ENCODE results near the gene KRTAP12-1. TPM values are rescaled to one million over a fixed set of nuclear protein-coding genes. Genes with fewer than 3 reads are reported as not detected.

The KRTAP12-1 gene
- total RNA-seq, 1 experiment from 2014 or later = not detected

DNA sequence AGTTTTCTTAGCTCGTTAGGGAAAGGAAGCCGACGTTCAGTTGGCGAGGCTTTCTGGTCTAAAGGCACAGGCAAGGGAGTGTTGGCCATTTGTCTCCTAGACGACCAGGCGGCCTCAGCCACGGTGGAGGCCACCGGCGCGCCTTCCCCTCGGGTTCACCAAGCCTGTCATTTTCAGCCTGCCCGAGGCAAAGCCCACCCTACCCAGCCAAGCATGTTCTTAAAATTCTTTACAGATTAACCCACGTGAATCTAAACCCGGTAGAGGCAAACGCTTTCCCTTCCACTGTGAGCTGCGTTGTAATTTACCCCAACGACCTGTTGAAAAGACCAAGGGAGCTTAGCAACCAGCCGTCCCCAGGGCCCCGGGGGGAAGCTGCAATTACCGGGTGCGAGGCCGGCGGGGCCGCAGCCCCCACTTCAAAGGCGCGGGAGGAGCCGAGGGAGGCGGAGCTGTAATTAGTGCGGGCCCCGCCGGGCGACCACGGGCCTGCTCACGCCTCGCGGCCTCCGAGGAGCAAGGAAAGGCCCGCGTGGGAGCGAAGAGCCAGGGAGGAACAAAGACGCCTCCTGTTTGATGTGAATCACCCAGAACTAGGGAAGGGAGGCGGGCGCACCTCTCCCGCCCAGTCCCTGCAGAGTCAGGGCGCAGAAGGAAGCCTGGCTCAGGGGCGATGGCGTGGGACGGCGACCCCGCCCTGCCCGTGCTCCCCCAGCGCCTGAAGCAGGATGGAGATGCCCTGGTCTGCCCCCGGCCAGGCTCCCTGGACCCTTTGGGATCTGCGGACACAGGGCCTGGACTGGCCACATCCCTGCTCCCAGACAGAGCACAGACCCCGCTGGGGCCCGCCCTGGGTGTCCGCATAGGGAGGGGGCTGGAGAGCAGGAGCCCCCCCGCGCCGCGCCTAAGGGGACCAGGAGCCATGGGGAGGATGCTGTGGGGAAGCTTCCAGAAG is 41.5 kb upstream of the KRTAP12-1 start:
- Histone ChIP-seq H3K4me3 (ENCODE audit: low read depth in 2 of 2, low read length in 2 of 2) (no peak overlapping the region), H3K36me3 (ENCODE audit: control insufficient read depth, insufficient read depth, low read length) (no peaks in the 10 kb centered on the region), H3K27me3 (ENCODE audit: control insufficient read depth, insufficient read depth, low read length) (no peaks in the 10 kb centered on the region), H3K9me3 (ENCODE audit: control insufficient read depth, insufficient read depth, low read depth, low read length) (no peaks in the 10 kb centered on the region), H3K27ac (ENCODE audit: low read length) (no peak overlapping the region), H3K4me1 (ENCODE audit: control insufficient read depth, insufficient read depth, low read length) (no peaks in the 10 kb centered on the region)
- intact Hi-C loops (cut with micrococcal nuclease; ENCODE audit: unreplicated experiment) = no loop called here
- TF ChIP-seq, protein P1, sequence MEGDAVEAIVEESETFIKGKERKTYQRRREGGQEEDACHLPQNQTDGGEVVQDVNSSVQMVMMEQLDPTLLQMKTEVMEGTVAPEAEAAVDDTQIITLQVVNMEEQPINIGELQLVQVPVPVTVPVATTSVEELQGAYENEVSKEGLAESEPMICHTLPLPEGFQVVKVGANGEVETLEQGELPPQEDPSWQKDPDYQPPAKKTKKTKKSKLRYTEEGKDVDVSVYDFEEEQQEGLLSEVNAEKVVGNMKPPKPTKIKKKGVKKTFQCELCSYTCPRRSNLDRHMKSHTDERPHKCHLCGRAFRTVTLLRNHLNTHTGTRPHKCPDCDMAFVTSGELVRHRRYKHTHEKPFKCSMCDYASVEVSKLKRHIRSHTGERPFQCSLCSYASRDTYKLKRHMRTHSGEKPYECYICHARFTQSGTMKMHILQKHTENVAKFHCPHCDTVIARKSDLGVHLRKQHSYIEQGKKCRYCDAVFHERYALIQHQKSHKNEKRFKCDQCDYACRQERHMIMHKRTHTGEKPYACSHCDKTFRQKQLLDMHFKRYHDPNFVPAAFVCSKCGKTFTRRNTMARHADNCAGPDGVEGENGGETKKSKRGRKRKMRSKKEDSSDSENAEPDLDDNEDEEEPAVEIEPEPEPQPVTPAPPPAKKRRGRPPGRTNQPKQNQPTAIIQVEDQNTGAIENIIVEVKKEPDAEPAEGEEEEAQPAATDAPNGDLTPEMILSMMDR (IDR thresholded peaks at IDR 0.05) = no peak
- no peak for TF ChIP-seq SIN3A (IDR thresholded peaks at IDR 0.05; ENCODE audit: borderline replicate concordance, insufficient read depth, low read depth, low read length)
- TF ChIP-seq, protein P2, sequence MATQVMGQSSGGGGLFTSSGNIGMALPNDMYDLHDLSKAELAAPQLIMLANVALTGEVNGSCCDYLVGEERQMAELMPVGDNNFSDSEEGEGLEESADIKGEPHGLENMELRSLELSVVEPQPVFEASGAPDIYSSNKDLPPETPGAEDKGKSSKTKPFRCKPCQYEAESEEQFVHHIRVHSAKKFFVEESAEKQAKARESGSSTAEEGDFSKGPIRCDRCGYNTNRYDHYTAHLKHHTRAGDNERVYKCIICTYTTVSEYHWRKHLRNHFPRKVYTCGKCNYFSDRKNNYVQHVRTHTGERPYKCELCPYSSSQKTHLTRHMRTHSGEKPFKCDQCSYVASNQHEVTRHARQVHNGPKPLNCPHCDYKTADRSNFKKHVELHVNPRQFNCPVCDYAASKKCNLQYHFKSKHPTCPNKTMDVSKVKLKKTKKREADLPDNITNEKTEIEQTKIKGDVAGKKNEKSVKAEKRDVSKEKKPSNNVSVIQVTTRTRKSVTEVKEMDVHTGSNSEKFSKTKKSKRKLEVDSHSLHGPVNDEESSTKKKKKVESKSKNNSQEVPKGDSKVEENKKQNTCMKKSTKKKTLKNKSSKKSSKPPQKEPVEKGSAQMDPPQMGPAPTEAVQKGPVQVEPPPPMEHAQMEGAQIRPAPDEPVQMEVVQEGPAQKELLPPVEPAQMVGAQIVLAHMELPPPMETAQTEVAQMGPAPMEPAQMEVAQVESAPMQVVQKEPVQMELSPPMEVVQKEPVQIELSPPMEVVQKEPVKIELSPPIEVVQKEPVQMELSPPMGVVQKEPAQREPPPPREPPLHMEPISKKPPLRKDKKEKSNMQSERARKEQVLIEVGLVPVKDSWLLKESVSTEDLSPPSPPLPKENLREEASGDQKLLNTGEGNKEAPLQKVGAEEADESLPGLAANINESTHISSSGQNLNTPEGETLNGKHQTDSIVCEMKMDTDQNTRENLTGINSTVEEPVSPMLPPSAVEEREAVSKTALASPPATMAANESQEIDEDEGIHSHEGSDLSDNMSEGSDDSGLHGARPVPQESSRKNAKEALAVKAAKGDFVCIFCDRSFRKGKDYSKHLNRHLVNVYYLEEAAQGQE (IDR thresholded peaks at IDR 0.05; ENCODE audit: insufficient read depth in 1 of 2, low read depth in 2 of 2, low read length in 1 of 2) = no peak
- TF ChIP-seq TCF7L2 (IDR thresholded peaks at IDR 0.05; ENCODE audit: low read depth, low read length) = no peak
- TF ChIP-seq POLR2AphosphoS5 (IDR thresholded peaks at IDR 0.05; ENCODE audit: low read depth, low read length) = no peak
- no peak for DNase-seq (ENCODE audit: low read depth, low spot score)
- BruUV-seq (replicated peaks) = no TSS peak
- CTCF ChIA-PET = no interaction called here
- no peak for ATAC-seq
- in situ Hi-C loops (cut with HindIII; ENCODE audit: low pct_unique_long_range_greater_than_20kb, low sequenced_read_pairs) = no loop called here
- POLR2A ChIA-PET = no interaction called here

DNA sequence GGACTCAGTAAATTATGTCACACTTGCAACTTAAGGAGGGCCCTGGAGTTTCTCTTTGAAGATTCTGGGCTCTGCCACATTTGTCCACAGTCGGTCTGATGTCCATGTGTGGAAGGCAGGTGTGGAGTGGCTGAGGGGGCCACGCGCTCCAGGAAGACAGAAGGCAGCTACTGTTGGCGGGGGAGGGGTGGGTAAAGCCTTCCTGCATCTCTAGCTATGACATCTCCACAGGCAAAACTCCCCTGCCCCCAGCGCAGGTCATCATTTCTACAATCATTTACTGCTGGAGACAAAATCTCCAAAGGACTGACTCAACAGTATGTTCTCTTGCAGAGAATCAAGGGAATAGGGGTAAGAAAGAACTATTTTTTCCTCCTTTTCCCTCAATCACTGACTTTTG is 40.8 kb upstream of the KRTAP12-1 start:
- CTCF ChIA-PET = interaction anchor here (0.7 kb wide), 1 partner anchor 9 kb away, joined by 6 read pairs; no protein-coding TSS in a partner anchor
- POLR2A ChIA-PET = no interaction called here
- in situ Hi-C loops (cut with HindIII; ENCODE audit: low pct_unique_long_range_greater_than_20kb, low sequenced_read_pairs) = no loop called here

More for the DNA sequence above, 40.8 kb upstream of the KRTAP12-1 start:
- no peak overlapping the region for H3K4me3 ChIP-seq (ENCODE audit: low read depth in 2 of 2, low read length in 2 of 2)
- H3K9me3 ChIP-seq (ENCODE audit: control insufficient read depth, insufficient read depth, low read depth, low read length) = no peaks in the 10 kb centered on the region
- H3K27ac ChIP-seq (ENCODE audit: low read length) = no peak overlapping the region
- ATAC-seq = no peak
- H3K36me3 ChIP-seq (ENCODE audit: control insufficient read depth, insufficient read depth, low read length) = no peaks in the 10 kb centered on the region
- H3K27me3 ChIP-seq (ENCODE audit: control insufficient read depth, insufficient read depth, low read length) = no peaks in the 10 kb centered on the region
- BruUV-seq (replicated peaks) = no TSS peak
- DNase-seq (ENCODE audit: low read depth, low spot score) = no peak
- intact Hi-C loops (cut with micrococcal nuclease; ENCODE audit: unreplicated experiment) = no loop called here
- TF ChIP-seq, protein P1 (IDR thresholded peaks at IDR 0.05) = no peak
- TF ChIP-seq, protein P2 (IDR thresholded peaks at IDR 0.05; ENCODE audit: insufficient read depth in 1 of 2, low read depth in 2 of 2, low read length in 1 of 2) = no peak
- TF ChIP-seq POLR2AphosphoS5 (IDR thresholded peaks at IDR 0.05; ENCODE audit: low read depth, low read length) (no peak), SIN3A (IDR thresholded peaks at IDR 0.05; ENCODE audit: borderline replicate concordance, insufficient read depth, low read depth, low read length) (no peak), TCF7L2 (IDR thresholded peaks at IDR 0.05; ENCODE audit: low read depth, low read length) (no peak)
- H3K4me1 ChIP-seq (ENCODE audit: control insufficient read depth, insufficient read depth, low read length) = no peaks in the 10 kb centered on the region
